ENCODE data around the gene NTM. TPM values are rescaled to one million over a fixed set of nuclear protein-coding genes. Genes with fewer than 3 reads are reported as not detected.

Gene NTM
- total RNA-seq, 1 experiment from 2014 or later, result 0.73 TPM

DNA sequence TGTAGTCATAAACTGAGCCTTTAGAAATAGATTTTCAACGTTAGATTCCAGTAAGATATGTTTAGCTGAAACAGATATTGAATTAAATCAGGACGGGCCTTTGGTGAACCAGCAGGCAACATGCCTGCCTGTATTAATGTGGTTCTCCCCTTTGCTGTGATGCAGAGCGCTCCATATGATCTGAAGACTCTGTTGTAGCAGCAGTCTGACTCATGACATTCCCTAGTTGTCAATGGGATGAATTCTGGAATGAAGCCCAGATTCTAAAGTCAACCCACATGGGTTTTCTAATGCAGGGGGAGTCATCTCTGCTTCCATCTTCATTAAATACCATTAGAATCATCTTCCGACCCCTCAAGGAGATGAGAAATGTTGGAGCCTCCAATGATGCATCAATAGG, 864.5 kb downstream of the NTM start:
- Mint-ChIP-seq H3K4me3 (ENCODE audit: unreplicated experiment) (no peak overlapping the region), H3K4me1 (ENCODE audit: low read depth, unreplicated experiment) (no peaks in the 10 kb centered on the region), H3K27ac (ENCODE audit: unreplicated experiment) (no peak overlapping the region), H3K9me3 (ENCODE audit: unreplicated experiment) (no peaks in the 10 kb centered on the region), H3K36me3 (ENCODE audit: insufficient read depth, unreplicated experiment) (no peaks in the 10 kb centered on the region), H3K27me3 (ENCODE audit: insufficient read depth, unreplicated experiment) (peaks cover 18% of the 10 kb centered on the region)
- Histone ChIP-seq H3K36me3 (ENCODE audit: control insufficient read depth, insufficient read depth, low read length) (no peaks in the 10 kb centered on the region), H3K27me3 (replicated peaks; ENCODE audit: control insufficient read depth, insufficient read depth, low read length) (no peaks in the 10 kb centered on the region), H3K9me3 (no peaks in the 10 kb centered on the region), H3K4me1 (no peaks in the 10 kb centered on the region), H3K4me3 (ENCODE audit: low read depth, low read length) (no peak overlapping the region)
- DNase-seq, result no peak
- intact Hi-C loops (cut with micrococcal nuclease; ENCODE audit: unreplicated experiment), result no loop called here
- ChIA-PET POLR2A (no interaction called here), CTCF (no interaction called here)
- BruUV-seq (replicated peaks), result no TSS peak
- TF ChIP-seq, protein P1, sequence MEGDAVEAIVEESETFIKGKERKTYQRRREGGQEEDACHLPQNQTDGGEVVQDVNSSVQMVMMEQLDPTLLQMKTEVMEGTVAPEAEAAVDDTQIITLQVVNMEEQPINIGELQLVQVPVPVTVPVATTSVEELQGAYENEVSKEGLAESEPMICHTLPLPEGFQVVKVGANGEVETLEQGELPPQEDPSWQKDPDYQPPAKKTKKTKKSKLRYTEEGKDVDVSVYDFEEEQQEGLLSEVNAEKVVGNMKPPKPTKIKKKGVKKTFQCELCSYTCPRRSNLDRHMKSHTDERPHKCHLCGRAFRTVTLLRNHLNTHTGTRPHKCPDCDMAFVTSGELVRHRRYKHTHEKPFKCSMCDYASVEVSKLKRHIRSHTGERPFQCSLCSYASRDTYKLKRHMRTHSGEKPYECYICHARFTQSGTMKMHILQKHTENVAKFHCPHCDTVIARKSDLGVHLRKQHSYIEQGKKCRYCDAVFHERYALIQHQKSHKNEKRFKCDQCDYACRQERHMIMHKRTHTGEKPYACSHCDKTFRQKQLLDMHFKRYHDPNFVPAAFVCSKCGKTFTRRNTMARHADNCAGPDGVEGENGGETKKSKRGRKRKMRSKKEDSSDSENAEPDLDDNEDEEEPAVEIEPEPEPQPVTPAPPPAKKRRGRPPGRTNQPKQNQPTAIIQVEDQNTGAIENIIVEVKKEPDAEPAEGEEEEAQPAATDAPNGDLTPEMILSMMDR (IDR thresholded peaks at IDR 0.05; ENCODE audit: insufficient read depth in 1 of 2, low read depth in 1 of 2, low read length in 1 of 2, severe bottlenecking in 1 of 2, unreplicated experiment in 1 of 2), result no peak

DNA sequence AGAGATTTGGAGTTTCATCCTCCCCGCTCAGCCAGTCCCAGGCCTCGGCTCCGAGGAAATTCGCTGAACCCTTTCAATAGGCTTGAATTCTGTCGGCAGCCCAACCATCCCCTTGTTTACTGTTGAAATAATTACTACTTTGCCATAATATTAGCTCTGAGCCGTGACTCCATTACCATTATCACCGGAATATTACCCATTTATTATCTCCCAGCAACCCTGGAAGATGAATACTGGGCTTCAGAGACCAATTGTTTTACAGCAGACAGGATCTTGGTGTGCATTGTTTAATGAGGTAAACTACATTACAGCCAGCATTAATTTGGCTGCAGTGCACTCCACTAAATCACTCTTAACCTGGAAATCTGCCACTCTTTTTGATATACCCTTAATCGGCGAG, 867.4 kb downstream of the NTM start:
- no peak for DNase-seq
- Histone ChIP-seq H3K4me1 (no peaks in the 10 kb centered on the region), H3K27me3 (replicated peaks; ENCODE audit: control insufficient read depth, insufficient read depth, low read length) (no peaks in the 10 kb centered on the region), H3K4me3 (ENCODE audit: low read depth, low read length) (no peak overlapping the region), H3K36me3 (ENCODE audit: control insufficient read depth, insufficient read depth, low read length) (no peaks in the 10 kb centered on the region), H3K9me3 (no peaks in the 10 kb centered on the region)
- H3K36me3 Mint-ChIP-seq (ENCODE audit: insufficient read depth, unreplicated experiment), result no peaks in the 10 kb centered on the region
- intact Hi-C loops (cut with micrococcal nuclease; ENCODE audit: unreplicated experiment), result no loop called here
- no TSS peak for BruUV-seq (replicated peaks)
- H3K9me3 Mint-ChIP-seq (ENCODE audit: unreplicated experiment), result no peaks in the 10 kb centered on the region
- no peaks in the 10 kb centered on the region for H3K4me1 Mint-ChIP-seq (ENCODE audit: low read depth, unreplicated experiment)
- POLR2A ChIA-PET, result no interaction called here
- TF ChIP-seq, protein P1 (IDR thresholded peaks at IDR 0.05; ENCODE audit: insufficient read depth in 1 of 2, low read depth in 1 of 2, low read length in 1 of 2, severe bottlenecking in 1 of 2, unreplicated experiment in 1 of 2), result no peak
- no peak overlapping the region for H3K27ac Mint-ChIP-seq (ENCODE audit: unreplicated experiment)
- no peak overlapping the region for H3K4me3 Mint-ChIP-seq (ENCODE audit: unreplicated experiment)
- peaks cover 23% of the 10 kb centered on the region for H3K27me3 Mint-ChIP-seq (ENCODE audit: insufficient read depth, unreplicated experiment)
- CTCF ChIA-PET, result no interaction called here

DNA sequence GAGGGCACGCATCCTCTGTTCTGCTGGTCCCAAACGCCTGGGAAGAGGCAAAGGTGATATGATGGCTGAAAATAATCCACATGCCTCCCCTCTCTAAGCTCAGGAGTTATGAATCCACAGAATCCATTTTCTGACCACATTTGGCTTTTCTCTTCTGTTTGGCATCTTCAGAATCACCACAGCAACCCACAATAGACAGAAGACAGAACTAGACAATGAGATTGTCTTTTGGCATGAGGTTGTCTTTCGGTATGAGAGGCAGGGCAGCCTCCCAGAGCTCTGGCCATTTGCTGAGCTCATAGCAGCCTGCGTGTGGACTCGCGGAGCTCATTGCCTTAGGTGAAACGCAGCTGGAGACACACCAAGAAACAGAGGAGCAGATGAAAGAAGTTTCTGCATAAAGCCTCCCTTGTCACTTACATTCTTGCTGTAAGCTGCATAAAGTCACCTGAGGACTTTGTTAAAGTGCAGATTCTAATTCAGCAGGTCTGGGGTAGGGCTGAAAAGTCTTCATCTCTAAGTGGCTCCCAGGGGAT, 868.0 kb downstream of the NTM start:
- Mint-ChIP-seq H3K4me3 (ENCODE audit: unreplicated experiment) (no peak overlapping the region), H3K27ac (ENCODE audit: unreplicated experiment) (no peak overlapping the region), H3K9me3 (ENCODE audit: unreplicated experiment) (no peaks in the 10 kb centered on the region), H3K4me1 (ENCODE audit: low read depth, unreplicated experiment) (no peaks in the 10 kb centered on the region), H3K36me3 (ENCODE audit: insufficient read depth, unreplicated experiment) (no peaks in the 10 kb centered on the region), H3K27me3 (ENCODE audit: insufficient read depth, unreplicated experiment) (peaks cover 21% of the 10 kb centered on the region)
- H3K27me3 ChIP-seq (replicated peaks; ENCODE audit: control insufficient read depth, insufficient read depth, low read length), result no peaks in the 10 kb centered on the region
- H3K36me3 ChIP-seq (ENCODE audit: control insufficient read depth, insufficient read depth, low read length), result no peaks in the 10 kb centered on the region
- no peaks in the 10 kb centered on the region for H3K4me1 ChIP-seq
- TF ChIP-seq, protein P1 (IDR thresholded peaks at IDR 0.05; ENCODE audit: insufficient read depth in 1 of 2, low read depth in 1 of 2, low read length in 1 of 2, severe bottlenecking in 1 of 2, unreplicated experiment in 1 of 2), result no peak
- no peaks in the 10 kb centered on the region for H3K9me3 ChIP-seq
- BruUV-seq (replicated peaks), result no TSS peak
- intact Hi-C loops (cut with micrococcal nuclease; ENCODE audit: unreplicated experiment), result no loop called here
- DNase-seq, result no peak
- CTCF ChIA-PET, result no interaction called here
- H3K4me3 ChIP-seq (ENCODE audit: low read depth, low read length), result no peak overlapping the region
- POLR2A ChIA-PET, result no interaction called here

Data from Caco-2 (cell line).